ENCODE measurements around the gene CTNNA1.
"Not testable (repeated sequence)": the region's sequence is repeated elsewhere in the genome, so short reads cannot be mapped to it uniquely, and the experiment has no call there.

The CTNNA1 gene

GRCh38 chr5:138770291-138770690, 17.1 kb downstream of the CTNNA1 start:
- in situ Hi-C loops (cut with HindIII; ENCODE audit: low sequenced_read_pairs): no loop called here
- no peak for DNase-seq (ENCODE audit: low read depth, low spot score)
- no peak for TF ChIP-seq CTCF (IDR thresholded peaks at IDR 0.05; ENCODE audit: low read depth, low read length)
- H3K4me3 ChIP-seq (ENCODE audit: low read depth, low read length): no peak overlapping the region

GRCh38 chr5:138770977-138771376, 17.8 kb downstream of the CTNNA1 start:
- TF ChIP-seq CTCF (IDR thresholded peaks at IDR 0.05; ENCODE audit: low read depth, low read length): no peak
- H3K4me3 ChIP-seq (ENCODE audit: low read depth, low read length): no peak overlapping the region
- no peak for DNase-seq (ENCODE audit: low read depth, low spot score)
- in situ Hi-C loops (cut with HindIII; ENCODE audit: low sequenced_read_pairs): no loop called here

GRCh38 chr5:138772986-138773594, 19.9 kb downstream of the CTNNA1 start:
- in situ Hi-C loops (cut with HindIII; ENCODE audit: low sequenced_read_pairs): no loop called here
- no peak for DNase-seq (ENCODE audit: low read depth, low spot score)
- no peak for TF ChIP-seq CTCF (IDR thresholded peaks at IDR 0.05; ENCODE audit: low read depth, low read length)
- H3K4me3 ChIP-seq (ENCODE audit: low read depth, low read length): no peak overlapping the region

GRCh38 chr5:138773624-138774023, 20.4 kb downstream of the CTNNA1 start:
- DNase-seq (ENCODE audit: low read depth, low spot score); in situ Hi-C loops (cut with HindIII; ENCODE audit: low sequenced_read_pairs); H3K4me3 ChIP-seq (ENCODE audit: low read depth, low read length): not testable (repeated sequence)

- in situ Hi-C loops (cut with HindIII; ENCODE audit: low sequenced_read_pairs): no loop called here
- no peak for TF ChIP-seq CTCF (IDR thresholded peaks at IDR 0.05; ENCODE audit: low read depth, low read length)
- H3K4me3 ChIP-seq (ENCODE audit: low read depth, low read length): no peak overlapping the region
Observed at GRCh38 chr5:138775034-138775433, 21.8 kb downstream of the CTNNA1 start.

GRCh38 chr5:138778234-138778633, 25.0 kb downstream of the CTNNA1 start:
- in situ Hi-C loops (cut with HindIII; ENCODE audit: low sequenced_read_pairs): no loop called here
- no peak for TF ChIP-seq CTCF (IDR thresholded peaks at IDR 0.05; ENCODE audit: low read depth, low read length)
- H3K4me3 ChIP-seq (ENCODE audit: low read depth, low read length): no peak overlapping the region
- no peak for DNase-seq (ENCODE audit: low read depth, low spot score)

More at GRCh38 chr5:138775034-138775433, 21.8 kb downstream of the CTNNA1 start:
- DNase-seq (ENCODE audit: low read depth, low spot score): no peak

GRCh38 chr5:138783976-138784375, 30.8 kb downstream of the CTNNA1 start:
- TF ChIP-seq CTCF (IDR thresholded peaks at IDR 0.05; ENCODE audit: low read depth, low read length): no peak
- DNase-seq (ENCODE audit: low read depth, low spot score): no peak
- no peak overlapping the region for H3K4me3 ChIP-seq (ENCODE audit: low read depth, low read length)
- in situ Hi-C loops (cut with HindIII; ENCODE audit: low sequenced_read_pairs): no loop called here
